PC-3 (cell line): ENCODE data around the gene VKORC1L1.

Experiments
- EZH2 ChIP-seq: fragments of 300-600 bp; sonication (generic); IDR thresholded peaks from one replicate; pipeline ENCODE4 v1.6.1; 2017; ENCODE audit warnings: antibody characterized with exemption, mild to moderate bottlenecking, low read length; ENCODE audit not compliant: unreplicated experiment
- EZH2phosphoT487 ChIP-seq: fragments of 300-600 bp; sonication (generic); IDR thresholded peaks from 2 replicates; pipeline ENCODE4 v1.6.1; 2018; ENCODE audit warnings: mild to moderate bottlenecking, antibody characterized with exemption, low read length, borderline replicate concordance
- TF ChIP-seq, protein P1 (sequence below): fragments of 300-600 bp; sonication (generic); conservative IDR thresholded peaks from 2 replicates; pipeline ENCODE4 v1.5.1; 2017; ENCODE audit warnings: antibody characterized with exemption, low read depth, mild to moderate bottlenecking, low read length

GRCh38 chr7:65832281-65832680 is 40.6 kb upstream of the VKORC1L1 start:
- TF ChIP-seq, protein P1, sequence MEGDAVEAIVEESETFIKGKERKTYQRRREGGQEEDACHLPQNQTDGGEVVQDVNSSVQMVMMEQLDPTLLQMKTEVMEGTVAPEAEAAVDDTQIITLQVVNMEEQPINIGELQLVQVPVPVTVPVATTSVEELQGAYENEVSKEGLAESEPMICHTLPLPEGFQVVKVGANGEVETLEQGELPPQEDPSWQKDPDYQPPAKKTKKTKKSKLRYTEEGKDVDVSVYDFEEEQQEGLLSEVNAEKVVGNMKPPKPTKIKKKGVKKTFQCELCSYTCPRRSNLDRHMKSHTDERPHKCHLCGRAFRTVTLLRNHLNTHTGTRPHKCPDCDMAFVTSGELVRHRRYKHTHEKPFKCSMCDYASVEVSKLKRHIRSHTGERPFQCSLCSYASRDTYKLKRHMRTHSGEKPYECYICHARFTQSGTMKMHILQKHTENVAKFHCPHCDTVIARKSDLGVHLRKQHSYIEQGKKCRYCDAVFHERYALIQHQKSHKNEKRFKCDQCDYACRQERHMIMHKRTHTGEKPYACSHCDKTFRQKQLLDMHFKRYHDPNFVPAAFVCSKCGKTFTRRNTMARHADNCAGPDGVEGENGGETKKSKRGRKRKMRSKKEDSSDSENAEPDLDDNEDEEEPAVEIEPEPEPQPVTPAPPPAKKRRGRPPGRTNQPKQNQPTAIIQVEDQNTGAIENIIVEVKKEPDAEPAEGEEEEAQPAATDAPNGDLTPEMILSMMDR: no peak
- TF ChIP-seq EZH2phosphoT487: no peak
- no peak for TF ChIP-seq EZH2
